Fibroblast of lung (primary cell): ENCODE data around the gene PPP1CB.

ENCODE experiments used
- CTCF ChIP-seq, 2 donors: IDR thresholded peaks in 1 of 2; conservative IDR thresholded peaks in 1 of 2; 1 replicate in 1 of 2; 2 replicates in 1 of 2; pipeline ENCODE4 v1.5.1; 2011 to 2012; ENCODE audit warnings: low read length in 2 of 2, control low read depth in 1 of 2, inconsistent platforms in 1 of 2, low read depth in 1 of 2, mild to moderate bottlenecking in 1 of 2
- EZH2 ChIP-seq: IDR thresholded peaks from 2 replicates; pipeline ENCODE4 v1.5.1; 2012; ENCODE audit warnings: low read length, control low read depth, mild to moderate bottlenecking; ENCODE audit errors: missing control alignments

- TF ChIP-seq EZH2 (no peak), CTCF (conservative IDR thresholded peaks at IDR 0.05 in 1 of 2, IDR thresholded peaks at IDR 0.05 in 1 of 2; ENCODE audit: low read depth in 1 of 2, low read length in 2 of 2) (no peak)
Measured at GRCh38 chr2:28746429-28747111, 5.1 kb upstream of the PPP1CB start.
